HG03432 (cell line): ENCODE data around the gene SARS1.

ENCODE experiments used
- ATAC-seq: cut with Tn5 transposase; IDR thresholded peaks from one replicate; pipeline ENCODE4 v1.9.1; 2021; ENCODE audit warnings: mild to moderate bottlenecking, moderate library complexity; ENCODE audit not compliant: unreplicated experiment

The SARS1 gene

GRCh38 chr1:109225308-109225707 is 11.6 kb downstream of the SARS1 start:
- ATAC-seq, result no peak

- no peak for ATAC-seq
Observed at GRCh38 chr1:109225711-109226445, 12.2 kb downstream of the SARS1 start.

GRCh38 chr1:109228167-109228566 is 14.4 kb downstream of the SARS1 start:
- ATAC-seq, result no peak

DNA sequence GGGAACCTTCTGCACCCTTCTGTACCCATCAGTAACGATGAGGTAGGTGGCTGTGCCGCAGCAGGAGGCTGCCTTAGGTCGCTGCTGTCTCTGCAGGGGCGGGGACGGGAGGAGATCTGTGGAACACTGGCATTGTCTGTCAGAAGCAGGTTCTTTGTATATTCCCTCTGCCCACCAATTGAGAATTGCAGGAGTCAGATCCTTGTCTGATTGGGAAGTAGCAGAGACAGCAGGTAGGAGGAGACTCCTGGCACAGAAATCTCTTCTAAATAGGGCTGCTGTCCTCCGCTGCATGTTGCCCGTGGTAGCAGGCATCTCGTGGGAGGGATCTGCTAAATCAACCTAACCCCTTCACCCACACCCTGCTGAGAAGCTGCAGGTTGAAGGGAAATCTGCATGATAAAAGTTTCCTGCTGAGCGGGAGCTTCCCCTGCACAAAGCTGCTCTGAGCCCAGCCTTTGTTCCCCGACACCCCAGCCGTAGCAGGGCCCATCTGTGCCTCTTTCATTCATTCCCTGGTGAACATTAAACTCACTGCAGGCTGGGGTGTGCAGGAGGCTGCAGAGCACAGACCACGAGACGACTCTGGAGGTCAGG is 15.9 kb downstream of the SARS1 start:
- no peak for ATAC-seq

GRCh38 chr1:109231066-109231465 is 17.3 kb downstream of the SARS1 start:
- no peak for ATAC-seq

DNA sequence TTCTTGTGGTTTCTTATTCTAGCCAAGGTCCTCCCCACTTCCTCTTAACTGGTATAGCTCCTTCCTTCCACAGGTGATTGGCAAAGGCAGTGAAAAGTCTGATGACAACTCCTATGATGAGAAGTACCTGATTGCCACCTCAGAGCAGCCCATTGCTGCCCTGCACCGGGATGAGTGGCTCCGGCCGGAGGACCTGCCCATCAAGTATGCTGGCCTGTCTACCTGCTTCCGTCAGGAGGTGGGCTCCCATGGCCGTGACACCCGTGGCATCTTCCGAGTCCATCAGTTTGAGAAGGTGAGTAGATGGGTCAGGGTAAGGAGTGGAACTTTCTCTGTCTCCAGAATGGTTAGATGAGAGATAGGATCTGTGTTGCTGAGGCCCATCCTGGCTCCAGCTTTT is 21.4 kb downstream of the SARS1 start:
- ATAC-seq, result no peak

DNA sequence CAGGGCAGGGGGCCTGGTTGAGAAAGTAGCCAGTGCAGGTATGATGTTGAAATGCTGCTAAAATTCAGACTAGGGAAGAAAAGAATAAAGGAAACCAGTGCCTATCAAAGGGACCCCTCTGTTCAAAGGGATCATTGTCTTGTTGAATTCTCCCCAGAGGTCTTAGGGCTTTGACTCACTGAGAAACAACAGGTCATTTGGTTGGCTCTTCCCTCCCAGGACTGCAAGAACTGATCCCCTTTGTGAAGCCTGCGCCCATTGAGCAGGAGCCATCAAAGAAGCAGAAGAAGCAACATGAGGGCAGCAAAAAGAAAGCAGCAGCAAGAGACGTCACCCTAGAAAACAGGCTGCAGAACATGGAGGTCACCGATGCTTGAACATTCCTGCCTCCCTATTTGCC is 23.8 kb downstream of the SARS1 start:
- no peak for ATAC-seq

DNA sequence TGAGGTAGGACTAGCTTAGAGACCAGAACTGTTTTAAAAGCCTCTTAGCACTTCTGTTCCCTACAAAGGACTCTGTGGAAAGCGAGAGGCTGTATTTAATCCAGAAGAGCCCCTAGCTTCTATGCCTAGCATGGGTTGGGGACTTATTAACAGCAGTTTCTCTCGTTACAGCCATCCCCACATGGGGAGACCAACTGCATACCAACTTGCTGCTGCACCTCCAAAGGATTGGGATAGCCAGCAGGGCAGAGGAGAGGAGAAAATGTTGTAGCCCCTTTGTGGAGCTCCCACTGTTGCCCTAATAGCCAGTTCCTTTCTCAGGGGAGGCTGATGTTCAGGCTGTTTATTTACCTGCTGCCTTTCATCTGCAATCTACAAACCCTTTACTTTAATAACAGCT is 24.7 kb downstream of the SARS1 start:
- ATAC-seq, result no peak

DNA sequence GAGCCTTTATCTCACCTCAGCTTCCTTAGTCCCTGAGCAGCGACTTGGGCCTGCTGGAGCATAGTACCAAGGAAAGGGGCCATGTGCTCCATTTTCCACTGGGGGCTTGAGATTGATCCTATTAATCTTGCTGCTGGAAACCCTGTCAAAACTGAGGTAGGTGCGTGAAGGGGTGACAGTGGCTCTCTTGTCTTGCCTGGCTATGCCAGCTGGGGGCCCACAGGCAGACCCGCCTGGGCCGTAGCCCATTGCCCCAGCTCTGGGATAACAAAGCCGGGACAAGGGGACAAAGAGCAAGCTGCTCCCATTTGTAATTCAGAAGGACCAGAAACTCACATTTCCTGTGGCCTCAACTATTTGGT is 25.3 kb downstream of the SARS1 start:
- no peak for ATAC-seq

- ATAC-seq, result no peak
Observed at GRCh38 chr1:109239409-109240068, 25.8 kb downstream of the SARS1 start.

DNA sequence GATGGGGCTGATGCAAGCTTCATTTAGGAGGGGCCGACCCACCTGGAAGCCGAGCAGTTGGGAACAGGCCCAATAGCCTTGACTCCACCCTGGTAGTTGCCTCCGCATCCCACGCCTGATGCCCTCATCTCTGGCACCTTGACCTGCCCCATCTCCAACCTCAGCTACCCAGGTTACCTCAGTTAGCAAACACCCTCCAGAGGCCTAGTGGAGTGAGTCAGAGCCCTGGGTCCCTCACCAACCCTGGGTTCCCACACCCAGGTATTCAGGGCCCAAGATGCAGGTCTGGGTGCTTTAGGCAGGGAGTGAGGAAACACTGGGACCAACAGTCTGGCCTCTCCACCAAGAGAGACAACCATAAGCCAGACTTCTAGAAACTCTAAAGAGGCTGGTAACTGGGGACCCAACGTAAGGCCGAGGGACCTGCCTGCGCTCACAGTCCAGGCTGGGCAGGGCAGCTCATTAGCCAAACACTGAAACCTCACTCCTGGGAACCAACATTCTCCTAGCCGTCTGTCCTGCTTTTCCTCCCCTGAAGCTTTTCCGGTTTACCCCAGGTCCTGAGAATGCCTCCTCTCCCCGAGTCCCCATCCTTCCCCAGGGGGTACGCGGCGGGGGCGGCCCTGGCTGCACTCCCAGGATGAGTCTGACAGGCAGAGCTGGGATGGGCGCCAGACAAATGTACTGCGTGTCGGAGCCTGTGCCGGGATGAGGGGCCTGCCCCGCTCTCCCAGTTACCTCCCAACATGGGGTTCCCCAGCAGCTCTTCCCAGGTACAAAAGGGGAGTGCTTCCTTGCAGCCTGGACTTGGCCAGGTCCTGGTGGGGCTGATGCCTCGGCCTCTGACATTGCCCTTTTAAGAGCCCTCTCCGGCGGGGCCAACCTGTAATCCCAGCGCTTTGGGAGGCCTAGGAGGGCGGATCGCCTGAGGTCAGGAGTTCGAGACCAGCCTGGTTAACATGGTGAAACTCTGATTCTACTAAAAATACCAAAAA is 26.7 kb downstream of the SARS1 start:
- ATAC-seq, result no peak

GRCh38 chr1:109241344-109241743 is 27.6 kb downstream of the SARS1 start:
- no peak for ATAC-seq

DNA sequence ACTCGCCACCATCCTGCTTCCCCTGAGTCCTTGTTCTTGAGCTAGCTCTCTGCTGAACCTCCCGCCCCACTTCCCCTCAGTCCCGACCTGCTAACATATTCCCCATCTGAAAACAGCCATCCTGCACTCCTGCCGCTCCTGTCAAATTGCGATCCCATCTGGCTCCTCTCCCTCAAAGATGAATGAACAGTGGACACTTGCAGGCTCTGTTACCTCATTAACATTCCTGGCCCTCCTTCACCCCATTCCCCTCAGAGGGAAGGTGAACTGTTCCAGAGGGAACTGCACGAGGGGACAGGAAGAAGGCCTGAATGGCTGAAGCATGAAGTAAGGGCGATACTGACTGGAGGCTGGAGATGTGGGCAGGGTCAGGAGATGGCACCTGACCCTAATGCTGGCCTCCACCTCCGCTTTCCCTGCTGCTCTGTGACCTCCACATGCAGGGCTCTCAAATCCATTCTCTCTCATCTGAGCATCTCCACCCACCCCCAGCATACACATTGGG is 28.2 kb downstream of the SARS1 start:
- no peak for ATAC-seq

DNA sequence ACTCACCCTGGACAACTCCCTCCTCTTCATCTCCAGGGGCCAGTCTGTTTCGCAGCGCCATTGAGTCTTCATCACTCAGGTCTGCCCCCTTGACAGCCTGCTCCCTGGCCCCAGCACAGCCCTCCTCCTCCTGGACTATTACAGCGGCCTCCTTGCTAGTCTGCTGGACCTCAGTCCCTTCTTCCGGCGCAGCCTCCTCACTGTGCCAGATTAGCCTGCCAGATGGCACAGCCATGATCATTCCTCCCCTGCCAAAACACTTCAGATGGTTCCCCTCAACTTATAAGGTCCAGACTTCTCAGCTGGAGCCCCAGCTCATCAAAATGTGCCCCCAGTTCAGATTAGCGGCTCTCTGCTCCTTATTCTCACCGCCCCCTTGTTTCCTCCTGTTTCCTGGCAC is 28.7 kb downstream of the SARS1 start:
- ATAC-seq, result no peak

DNA sequence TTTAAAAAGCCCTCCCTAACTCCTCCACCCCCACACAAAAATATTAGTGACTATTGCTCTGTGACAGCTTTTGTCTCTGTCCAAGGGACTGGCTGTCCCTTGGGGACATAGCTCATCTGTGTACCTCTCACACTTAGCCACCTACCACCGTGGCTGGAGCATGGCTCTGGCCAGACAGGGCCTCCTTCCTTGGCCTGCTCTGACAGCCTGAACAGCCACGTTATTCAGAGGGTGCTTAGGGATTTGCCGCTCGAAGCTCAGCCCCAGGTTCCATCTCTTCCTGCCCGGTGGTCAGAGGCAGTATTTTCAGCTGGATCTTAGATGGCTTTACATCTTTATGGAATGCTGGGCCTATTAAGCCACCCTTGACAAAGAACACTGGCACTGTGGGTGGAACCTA is 29.5 kb downstream of the SARS1 start:
- ATAC-seq, result no peak

GRCh38 chr1:109243860-109244552 is 30.3 kb downstream of the SARS1 start:
- no peak for ATAC-seq

- no peak for ATAC-seq
Observed at GRCh38 chr1:109246141-109246551, 32.4 kb downstream of the SARS1 start.

DNA sequence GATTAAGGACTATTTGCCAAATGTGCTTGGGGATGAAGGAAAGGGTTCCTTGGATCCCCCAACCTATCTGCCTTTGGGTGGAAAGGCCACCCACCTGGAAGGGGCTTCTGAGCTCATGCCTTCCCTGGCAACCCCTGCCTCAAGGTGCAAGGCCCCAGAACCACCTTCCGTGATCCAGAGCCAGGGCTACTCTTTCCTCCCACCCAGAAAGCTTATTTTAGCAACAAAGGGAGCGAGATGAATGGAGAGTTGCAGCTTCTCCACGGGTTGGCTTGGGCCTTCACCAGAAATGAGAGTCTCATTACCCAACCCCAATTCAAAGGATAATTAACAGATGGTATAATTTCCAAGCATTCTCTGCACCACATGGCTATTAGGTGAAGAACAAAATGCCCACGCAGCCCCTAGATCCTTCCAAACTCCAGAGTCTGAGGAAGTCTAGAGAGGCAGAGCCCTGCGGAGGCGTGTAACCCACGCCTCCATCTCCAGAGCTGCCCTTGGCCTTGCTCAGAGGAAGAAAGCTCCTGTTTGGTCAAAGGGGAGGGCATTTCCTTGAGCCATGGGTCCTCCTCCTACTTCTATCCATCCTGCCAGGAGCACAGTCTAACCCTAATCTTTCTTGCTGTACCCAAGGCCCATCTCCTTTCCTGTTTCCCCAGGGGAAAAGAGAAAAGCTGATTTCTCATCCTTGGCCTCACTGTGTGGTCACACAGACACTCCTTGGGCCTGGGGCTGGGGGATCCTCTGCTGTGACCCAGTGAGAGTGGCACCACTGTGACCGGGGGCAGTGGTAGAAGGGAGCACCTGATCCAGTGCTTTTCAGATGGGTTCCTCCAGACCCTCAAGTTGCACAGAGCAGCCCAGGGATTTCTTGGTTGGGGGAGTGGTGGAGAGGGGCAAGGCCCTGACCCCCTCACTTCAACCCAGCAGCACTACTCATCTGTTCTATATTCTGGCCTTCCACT is 34.0 kb downstream of the SARS1 start:
- no peak for ATAC-seq

DNA sequence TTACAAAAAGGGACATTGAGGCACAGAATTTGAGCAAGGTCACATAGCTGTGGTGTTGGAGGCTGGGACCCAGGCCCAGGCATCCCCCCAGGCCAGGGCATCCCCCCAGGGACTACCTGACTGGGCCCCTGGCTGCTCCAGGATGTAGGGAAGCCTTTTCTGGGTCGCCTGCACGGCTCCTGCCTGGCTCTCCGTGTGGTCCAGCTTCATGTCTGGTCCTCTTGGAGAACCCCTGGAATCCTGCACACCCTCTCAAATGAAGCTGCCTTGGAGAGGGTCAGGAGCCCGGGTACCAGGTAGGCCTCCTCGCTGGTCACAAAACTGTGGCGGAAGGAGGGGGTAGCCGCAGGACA is 34.7 kb downstream of the SARS1 start:
- no peak for ATAC-seq
